Neural cell (in vitro differentiated cells): ENCODE data around the gene CHCHD3. TPM values are rescaled to one million over a fixed set of nuclear protein-coding genes. Genes with fewer than 3 reads are reported as not detected.
"Not testable (repeated sequence)": the region's sequence is repeated elsewhere in the genome, so short reads cannot be mapped to it uniquely, and the experiment has no call there.

Experiments
- H2AFZ ChIP-seq: fragments of 200-600, 300-800 bp; sonication (generic), shearing (Covaris generic); 2 replicates; pipeline ENCODE4 v1.6.0; 2014; ENCODE audit warnings: low read depth, mild to moderate bottlenecking, antibody characterized with exemption, low read length, moderate library complexity
- H3F3A ChIP-seq: fragments of 200-600 bp; shearing (Covaris generic); 2 replicates; pipeline ENCODE4 v1.6.1; 2016; ENCODE audit warnings: mild to moderate bottlenecking, moderate library complexity, mixed read lengths, antibody characterized with exemption, low read length; ENCODE audit not compliant: insufficient read depth, poor library complexity, severe bottlenecking
- H3K27ac ChIP-seq: fragments of 200-600, 300-800 bp; sonication (generic), shearing (Covaris generic); 2 replicates; pipeline ENCODE4 v1.5.1; 2014; ENCODE audit warnings: mild to moderate bottlenecking, low read length, moderate library complexity
- H3K27me3 ChIP-seq: fragments of 300-800, 200-600 bp; sonication (generic), shearing (Covaris generic); 2 replicates; pipeline ENCODE4 v1.6.0; 2014; ENCODE audit warnings: mild to moderate bottlenecking, low read depth, low read length, moderate library complexity; ENCODE audit not compliant: insufficient read depth
- H3K36me3 ChIP-seq: fragments of 300-800, 200-600 bp; sonication (generic), shearing (Covaris generic); 2 replicates; pipeline ENCODE4 v1.5.1; 2014; ENCODE audit warnings: mild to moderate bottlenecking, antibody characterized with exemption, low read length, moderate library complexity; ENCODE audit not compliant: insufficient read depth
- H3K4me2 ChIP-seq: fragments of 300-800, 200-600 bp; sonication (generic), shearing (Covaris generic); 2 replicates; pipeline ENCODE4 v1.6.0; 2014; ENCODE audit warnings: mild to moderate bottlenecking, low read length
- H3K4me3 ChIP-seq: fragments of 300-800, 200-600 bp; sonication (generic), shearing (Covaris generic); 2 replicates; pipeline ENCODE4 v1.5.1; 2014; ENCODE audit warnings: mild to moderate bottlenecking, low read length, moderate library complexity
- H3K79me2 ChIP-seq: fragments of 200-600 bp; shearing (Covaris generic); replicated peaks from 2 replicates; pipeline ENCODE4 v1.6.0; 2014; ENCODE audit warnings: mild to moderate bottlenecking, low read length, moderate library complexity; ENCODE audit not compliant: insufficient read depth
- H3K9ac ChIP-seq: fragments of 300-800, 200-600 bp; sonication (generic), shearing (Covaris generic); 2 replicates; pipeline ENCODE4 v1.6.1; 2016; ENCODE audit warnings: mild to moderate bottlenecking, low read length, mixed read lengths
- H3K9me2 ChIP-seq: fragments of 200-600 bp; shearing (Covaris generic); 2 replicates; pipeline ENCODE4 v1.6.1; 2016; ENCODE audit warnings: mild to moderate bottlenecking, low read length, mixed read lengths; ENCODE audit not compliant: insufficient read depth
- H3K9me3 ChIP-seq: fragments of 200-600, 300-800 bp; sonication (generic), shearing (Covaris generic); 2 replicates; pipeline ENCODE4 v1.6.1; 2016; ENCODE audit warnings: mild to moderate bottlenecking, mixed run types, low read length, moderate library complexity, mixed read lengths
- H4K20me1 ChIP-seq: fragments of 200-600 bp; shearing (Covaris generic); 2 replicates; pipeline ENCODE4 v1.6.1; 2016; ENCODE audit warnings: mild to moderate bottlenecking, mixed run types; ENCODE audit not compliant: insufficient read depth
- CTCF ChIP-seq: fragments of 450-650 bp; IDR thresholded peaks from 2 replicates; pipeline ENCODE4 v1.5.1; 2014; ENCODE audit warnings: antibody characterized with exemption, mild to moderate bottlenecking, moderate library complexity; ENCODE audit not compliant: poor library complexity, severe bottlenecking
- EP300 ChIP-seq: fragments of 450-650 bp; conservative IDR thresholded peaks from 2 replicates; pipeline ENCODE4 v1.6.1; 2014; ENCODE audit warnings: antibody characterized with exemption, mild to moderate bottlenecking, moderate library complexity; ENCODE audit not compliant: poor library complexity, severe bottlenecking
- EZH2 ChIP-seq: fragments of 200-600, 300-800 bp; shearing (Covaris generic), sonication (generic); IDR thresholded peaks from 2 replicates; pipeline ENCODE4 v1.6.1; 2014; ENCODE audit warnings: antibody characterized with exemption, low read length, borderline replicate concordance, mild to moderate bottlenecking; ENCODE audit not compliant: insufficient read depth, poor library complexity, severe bottlenecking
- POLR2AphosphoS5 ChIP-seq: IDR thresholded peaks from 2 replicates; pipeline ENCODE4 v1.6.1; 2012
- RAD21 ChIP-seq: fragments of 450-650 bp; conservative IDR thresholded peaks from 2 replicates; pipeline ENCODE4 v1.6.1; 2014; ENCODE audit warnings: antibody characterized with exemption, mild to moderate bottlenecking, moderate library complexity
- SMC3 ChIP-seq: fragments of 450-650 bp; conservative IDR thresholded peaks from 2 replicates; pipeline ENCODE4 v1.6.1; 2014; ENCODE audit warnings: antibody characterized with exemption, mild to moderate bottlenecking, moderate library complexity; ENCODE audit not compliant: poor library complexity
- TAF1 ChIP-seq: IDR thresholded peaks from 2 replicates; pipeline ENCODE4 v1.6.1; 2012; ENCODE audit warnings: low read depth
- polyA plus RNA-seq: library from polyadenylated mRNA; depleted of rRNA; stranded (reverse); fragments of >200 nt; gene quantifications from 2 replicates; pipeline ENCODE4 v1.2.3, GENCODE V29; 2014
- TF ChIP-seq, protein P1 (sequence below): IDR thresholded peaks from 2 replicates; pipeline ENCODE4 v1.6.1; 2012; ENCODE audit warnings: borderline replicate concordance

CHCHD3 gene
- polyA plus RNA-seq, 1 donor from 2014 or later = 89.9 TPM

DNA sequence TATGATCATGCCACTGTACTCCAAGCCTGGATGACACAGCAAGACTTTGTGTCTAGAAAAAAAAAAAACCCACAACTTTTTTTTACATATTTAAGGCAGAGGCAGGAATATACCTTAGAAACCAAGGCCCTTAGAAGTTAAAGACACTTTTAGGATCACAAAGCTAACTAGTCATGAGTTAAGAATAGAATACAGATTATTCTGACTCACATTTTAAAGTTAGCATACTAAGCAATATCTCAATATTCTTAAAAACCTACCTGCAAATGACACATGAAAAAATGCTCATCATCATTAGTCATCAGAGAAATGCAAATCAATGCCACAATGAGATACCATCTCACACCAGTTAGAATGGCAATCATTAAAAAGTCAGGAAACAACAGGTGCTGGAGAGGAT lies 177.7 kb downstream of the CHCHD3 start:
- Histone ChIP-seq H3K4me2 (no peak overlapping the region), H3F3A (peaks cover 6% of the 10 kb centered on the region), H3K27me3 (no peaks in the 10 kb centered on the region), H3K9ac (no peak overlapping the region), H3K36me3 (no peaks in the 10 kb centered on the region), H3K9me3 (no peaks in the 10 kb centered on the region), H2AFZ (no peak overlapping the region), H3K9me2 (no peaks in the 10 kb centered on the region), H3K27ac (no peak overlapping the region), H3K4me3 (no peak overlapping the region), H3K79me2 (no peaks in the 10 kb centered on the region), H4K20me1 (no peaks in the 10 kb centered on the region)
- TF ChIP-seq CTCF (no peak), RAD21 (no peak), EZH2 (no peak), EP300 (no peak), TAF1 (no peak), SMC3 (no peak), POLR2AphosphoS5 (no peak)
- TF ChIP-seq, protein P1, sequence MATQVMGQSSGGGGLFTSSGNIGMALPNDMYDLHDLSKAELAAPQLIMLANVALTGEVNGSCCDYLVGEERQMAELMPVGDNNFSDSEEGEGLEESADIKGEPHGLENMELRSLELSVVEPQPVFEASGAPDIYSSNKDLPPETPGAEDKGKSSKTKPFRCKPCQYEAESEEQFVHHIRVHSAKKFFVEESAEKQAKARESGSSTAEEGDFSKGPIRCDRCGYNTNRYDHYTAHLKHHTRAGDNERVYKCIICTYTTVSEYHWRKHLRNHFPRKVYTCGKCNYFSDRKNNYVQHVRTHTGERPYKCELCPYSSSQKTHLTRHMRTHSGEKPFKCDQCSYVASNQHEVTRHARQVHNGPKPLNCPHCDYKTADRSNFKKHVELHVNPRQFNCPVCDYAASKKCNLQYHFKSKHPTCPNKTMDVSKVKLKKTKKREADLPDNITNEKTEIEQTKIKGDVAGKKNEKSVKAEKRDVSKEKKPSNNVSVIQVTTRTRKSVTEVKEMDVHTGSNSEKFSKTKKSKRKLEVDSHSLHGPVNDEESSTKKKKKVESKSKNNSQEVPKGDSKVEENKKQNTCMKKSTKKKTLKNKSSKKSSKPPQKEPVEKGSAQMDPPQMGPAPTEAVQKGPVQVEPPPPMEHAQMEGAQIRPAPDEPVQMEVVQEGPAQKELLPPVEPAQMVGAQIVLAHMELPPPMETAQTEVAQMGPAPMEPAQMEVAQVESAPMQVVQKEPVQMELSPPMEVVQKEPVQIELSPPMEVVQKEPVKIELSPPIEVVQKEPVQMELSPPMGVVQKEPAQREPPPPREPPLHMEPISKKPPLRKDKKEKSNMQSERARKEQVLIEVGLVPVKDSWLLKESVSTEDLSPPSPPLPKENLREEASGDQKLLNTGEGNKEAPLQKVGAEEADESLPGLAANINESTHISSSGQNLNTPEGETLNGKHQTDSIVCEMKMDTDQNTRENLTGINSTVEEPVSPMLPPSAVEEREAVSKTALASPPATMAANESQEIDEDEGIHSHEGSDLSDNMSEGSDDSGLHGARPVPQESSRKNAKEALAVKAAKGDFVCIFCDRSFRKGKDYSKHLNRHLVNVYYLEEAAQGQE = no peak

DNA sequence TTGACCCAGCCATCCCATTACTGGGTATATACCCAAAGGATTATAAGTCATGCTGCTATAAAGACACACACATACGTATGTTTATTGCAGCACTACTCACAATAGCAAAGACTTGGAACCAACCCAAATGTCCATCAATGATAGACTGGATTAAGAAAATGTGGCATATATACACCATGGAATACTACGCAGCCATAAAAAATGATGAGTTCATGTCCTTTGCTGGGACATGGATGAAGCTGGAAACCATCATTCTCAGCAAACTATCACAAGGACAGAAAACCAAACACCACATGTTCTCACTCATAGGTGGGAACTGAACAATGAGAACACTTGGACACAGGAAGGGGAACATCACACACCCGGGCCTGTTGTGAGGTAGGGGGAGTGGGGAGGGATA lies 179.6 kb downstream of the CHCHD3 start:
- not testable (repeated sequence) for H3K79me2 ChIP-seq, H3K27ac ChIP-seq, H3K4me2 ChIP-seq

GRCh38 chr7:132901241-132901640 lies 180.6 kb downstream of the CHCHD3 start:
- no peaks in the 10 kb centered on the region for H3K9me2 ChIP-seq
- H3K36me3 ChIP-seq = no peaks in the 10 kb centered on the region
- H3K27me3 ChIP-seq = no peaks in the 10 kb centered on the region
- no peak overlapping the region for H3K4me3 ChIP-seq
- H3K9ac ChIP-seq = no peak overlapping the region
- no peak overlapping the region for H2AFZ ChIP-seq
- TF ChIP-seq RAD21 = no peak
- TF ChIP-seq, protein P1 = no peak
- no peaks in the 10 kb centered on the region for H4K20me1 ChIP-seq
- H3K9me3 ChIP-seq = no peaks in the 10 kb centered on the region
- H3K27ac ChIP-seq = no peak overlapping the region
- no peaks in the 10 kb centered on the region for H3F3A ChIP-seq
- no peaks in the 10 kb centered on the region for H3K79me2 ChIP-seq
- no peak overlapping the region for H3K4me2 ChIP-seq

More for the DNA sequence above, 179.6 kb downstream of the CHCHD3 start:
- not testable (repeated sequence) for H3K9me2 ChIP-seq, H3K4me3 ChIP-seq, H3K9me3 ChIP-seq, H3K27me3 ChIP-seq, H3K9ac ChIP-seq, H4K20me1 ChIP-seq, H2AFZ ChIP-seq, H3K36me3 ChIP-seq, H3F3A ChIP-seq
